ENCODE results near the gene ENDOD1.

DNA sequence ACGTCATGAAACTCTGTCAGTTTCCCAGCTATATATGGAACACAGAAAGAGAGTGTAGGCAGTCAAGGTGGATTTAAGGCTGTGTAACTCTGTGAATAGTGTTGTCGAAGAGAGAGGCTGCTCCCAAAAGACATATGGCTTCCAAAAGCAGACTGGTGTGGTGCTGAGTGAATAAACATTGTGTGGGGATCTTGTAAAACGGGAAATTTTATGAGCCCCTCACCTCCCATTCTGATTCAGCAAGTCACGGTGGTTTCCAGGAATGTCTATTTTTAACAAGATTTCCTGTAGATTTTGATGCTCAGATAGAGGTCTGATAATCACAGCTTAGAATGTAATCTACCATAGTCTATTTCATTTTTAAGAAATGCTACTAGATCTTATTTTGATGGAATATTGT, 73.5 kb downstream of the ENDOD1 start:
- TF ChIP-seq, protein P1, sequence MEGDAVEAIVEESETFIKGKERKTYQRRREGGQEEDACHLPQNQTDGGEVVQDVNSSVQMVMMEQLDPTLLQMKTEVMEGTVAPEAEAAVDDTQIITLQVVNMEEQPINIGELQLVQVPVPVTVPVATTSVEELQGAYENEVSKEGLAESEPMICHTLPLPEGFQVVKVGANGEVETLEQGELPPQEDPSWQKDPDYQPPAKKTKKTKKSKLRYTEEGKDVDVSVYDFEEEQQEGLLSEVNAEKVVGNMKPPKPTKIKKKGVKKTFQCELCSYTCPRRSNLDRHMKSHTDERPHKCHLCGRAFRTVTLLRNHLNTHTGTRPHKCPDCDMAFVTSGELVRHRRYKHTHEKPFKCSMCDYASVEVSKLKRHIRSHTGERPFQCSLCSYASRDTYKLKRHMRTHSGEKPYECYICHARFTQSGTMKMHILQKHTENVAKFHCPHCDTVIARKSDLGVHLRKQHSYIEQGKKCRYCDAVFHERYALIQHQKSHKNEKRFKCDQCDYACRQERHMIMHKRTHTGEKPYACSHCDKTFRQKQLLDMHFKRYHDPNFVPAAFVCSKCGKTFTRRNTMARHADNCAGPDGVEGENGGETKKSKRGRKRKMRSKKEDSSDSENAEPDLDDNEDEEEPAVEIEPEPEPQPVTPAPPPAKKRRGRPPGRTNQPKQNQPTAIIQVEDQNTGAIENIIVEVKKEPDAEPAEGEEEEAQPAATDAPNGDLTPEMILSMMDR (IDR thresholded peaks at IDR 0.05): no peak
- TF ChIP-seq POLR2AphosphoS5 (IDR thresholded peaks at IDR 0.05): no peak

Data from sigmoid colon (tissue), 4 donors.